ENCODE results near the gene ZNF618.
A peak's percentile ranks its signal among the peaks of the same experiment; 100 is the strongest.
"Not testable (repeated sequence)": the region's sequence is repeated elsewhere in the genome, so short reads cannot be mapped to it uniquely, and the experiment has no call there.

ZNF618 gene

DNA sequence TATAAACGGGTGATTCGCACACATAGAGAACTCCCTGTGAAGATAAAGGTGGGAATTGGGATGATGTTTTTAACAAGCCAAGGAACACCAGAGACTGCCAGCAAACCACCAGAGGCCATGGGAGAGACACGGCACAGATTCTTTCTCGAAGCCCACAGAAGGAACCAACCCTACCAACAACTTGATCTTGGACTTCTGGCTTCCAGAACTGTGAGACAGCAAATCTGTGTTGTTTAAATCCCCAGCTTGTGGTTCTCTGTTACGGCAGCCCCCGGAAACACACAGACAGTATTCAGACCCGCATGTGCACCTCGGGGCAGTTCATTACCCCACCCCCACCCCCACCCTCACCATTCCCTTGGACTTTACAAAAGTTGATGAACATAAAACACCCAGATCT is 189.2 kb downstream of the ZNF618 start:
- no peak for DNase-seq

DNA sequence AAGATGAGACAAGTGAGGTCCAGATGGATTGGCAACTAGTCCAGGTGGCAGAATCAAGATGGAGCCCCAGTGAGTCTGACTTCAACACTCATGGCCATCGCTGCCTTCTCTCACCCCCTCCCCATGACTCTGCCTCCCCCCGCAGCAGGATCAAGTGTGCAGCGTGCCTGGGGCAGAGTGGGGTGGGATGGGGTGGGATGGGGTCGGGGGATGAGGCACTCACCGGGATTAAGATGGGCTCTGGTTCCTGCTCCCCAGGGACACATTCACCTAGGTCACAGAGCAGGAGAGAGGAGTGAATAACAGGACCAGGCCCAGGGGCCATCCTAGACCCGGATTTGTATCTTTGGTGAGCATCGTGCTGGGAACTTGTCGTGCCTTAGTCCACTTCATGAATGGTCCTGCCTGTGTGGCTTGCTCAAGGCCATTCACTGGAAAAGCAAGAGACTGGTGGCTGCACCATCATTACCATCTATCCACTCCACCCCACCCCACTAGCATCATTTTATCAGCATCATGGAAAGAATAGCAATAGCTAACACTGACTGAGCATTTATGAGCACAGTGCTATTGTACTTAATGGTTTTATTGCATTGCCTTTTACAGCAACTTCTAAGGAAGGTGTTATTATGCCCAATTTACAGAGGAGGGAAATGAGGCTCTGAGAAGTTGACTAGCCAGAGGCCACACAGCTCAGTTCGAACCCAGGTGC is 193.5 kb downstream of the ZNF618 start:
- no peak for DNase-seq

GRCh38 chr9:114070188-114071103 is 194.3 kb downstream of the ZNF618 start:
- DNase-seq = no peak

GRCh38 chr9:114071197-114071795 is 195.2 kb downstream of the ZNF618 start:
- no peak for DNase-seq

DNA sequence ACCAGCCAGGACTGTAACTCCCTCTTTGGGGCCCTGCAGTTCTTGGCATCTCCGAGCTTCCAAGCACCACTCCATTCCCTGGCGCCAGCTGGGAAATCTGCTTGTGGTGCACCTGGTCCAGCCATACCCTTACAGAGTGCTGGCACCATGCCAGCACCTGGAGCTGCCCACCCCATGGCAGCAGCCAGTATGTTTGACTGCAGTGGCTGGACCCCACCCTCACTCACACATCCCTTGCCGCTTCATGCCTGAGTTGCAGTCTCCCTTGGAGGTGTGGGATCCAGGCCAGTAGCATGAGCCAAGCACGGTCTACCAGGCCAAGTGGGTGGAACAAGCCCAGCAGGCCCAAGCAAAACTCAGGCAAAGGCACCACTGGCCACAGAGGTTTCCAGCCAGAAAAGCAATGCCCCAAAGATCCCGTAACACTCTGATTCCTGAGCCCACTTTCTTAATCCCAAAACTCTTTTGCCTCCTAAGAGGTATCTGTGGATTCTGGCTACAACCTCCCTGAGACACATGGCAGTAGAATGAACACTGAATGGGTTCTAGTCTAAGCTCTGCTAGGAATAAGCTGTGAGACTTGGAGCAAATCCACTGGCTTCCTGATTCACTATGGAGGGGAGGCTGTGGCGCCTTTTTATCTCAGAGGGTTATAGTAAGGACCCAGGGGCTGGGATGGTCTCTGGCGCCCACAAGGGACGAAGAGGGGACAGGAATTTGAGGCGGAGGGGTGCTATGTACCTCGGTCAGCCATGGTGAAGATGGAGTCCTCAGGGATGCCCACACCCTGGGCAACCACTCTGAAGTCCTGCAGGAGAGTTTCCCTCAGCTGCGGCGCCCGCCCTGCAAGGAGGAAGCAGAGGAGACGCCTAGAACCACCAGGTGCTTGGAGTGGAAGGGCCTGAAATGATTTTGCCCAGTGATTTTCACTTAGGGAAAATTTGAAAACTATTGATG is 196.4 kb downstream of the ZNF618 start:
- DNase-seq = no peak

GRCh38 chr9:114075602-114076001 is 199.5 kb downstream of the ZNF618 start:
- no peak for DNase-seq

GRCh38 chr9:114076237-114077161 is 200.4 kb downstream of the ZNF618 start:
- no peak for DNase-seq

DNA sequence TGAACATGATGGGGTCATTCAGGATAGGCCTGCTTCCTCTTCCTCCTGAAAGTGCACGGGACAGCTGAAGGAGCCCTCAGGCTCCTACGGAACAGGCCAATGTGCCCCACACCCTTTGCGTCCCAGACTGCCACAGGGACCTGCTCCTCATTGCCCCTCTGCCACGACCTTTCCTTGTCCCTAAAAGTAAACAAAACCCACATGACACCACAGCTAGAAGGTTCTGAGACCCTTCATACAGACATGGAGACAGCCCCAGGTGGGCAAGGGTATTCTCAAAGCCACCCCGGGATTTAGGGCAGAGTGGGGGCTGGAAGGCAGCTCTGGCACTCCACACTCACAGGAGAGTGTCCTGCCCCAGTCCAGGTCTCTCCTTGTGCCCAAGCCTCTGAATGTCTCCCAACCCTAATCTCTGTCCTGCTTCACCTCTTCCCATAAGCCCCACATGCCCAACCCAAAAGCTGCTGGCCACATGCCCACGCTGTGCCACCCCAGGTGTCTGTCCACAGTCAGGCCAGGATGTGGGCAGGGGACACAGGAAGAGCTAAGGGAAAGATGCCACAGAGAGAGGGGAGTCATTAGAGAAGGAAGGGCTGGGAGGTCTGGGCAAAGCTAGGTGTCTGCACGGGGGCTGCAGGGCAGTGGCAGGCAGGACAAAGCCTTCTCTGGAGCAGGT is 201.2 kb downstream of the ZNF618 start:
- DNase-seq = no peak

- DNase-seq = no peak
Observed at GRCh38 chr9:114078021-114078780, 202.1 kb downstream of the ZNF618 start, which contains the start of gene AMBP. TSS of gene AMBP (minus strand) at chr9:114078300. CDS start at chr9:114078209, 91 bp downstream.

DNA sequence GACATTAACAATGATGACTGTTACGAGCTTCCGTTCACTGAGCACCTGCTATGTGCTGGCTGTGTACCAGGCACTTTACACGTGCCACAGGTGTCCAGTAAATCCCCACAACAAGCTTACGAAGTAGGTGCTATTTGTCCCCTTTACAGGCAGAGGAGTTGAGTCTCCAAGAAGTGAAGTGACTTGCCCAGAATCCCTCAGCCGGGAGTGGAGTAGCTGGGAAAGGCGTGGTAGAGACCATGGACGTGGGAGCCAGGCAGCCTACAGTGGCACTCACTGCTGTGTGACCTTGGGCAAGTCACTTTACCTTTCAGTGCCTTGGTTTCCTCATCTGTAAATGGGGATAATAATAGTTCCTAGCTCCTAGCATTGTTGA is 202.7 kb downstream of the ZNF618 start:
- DNase-seq = no peak

DNA sequence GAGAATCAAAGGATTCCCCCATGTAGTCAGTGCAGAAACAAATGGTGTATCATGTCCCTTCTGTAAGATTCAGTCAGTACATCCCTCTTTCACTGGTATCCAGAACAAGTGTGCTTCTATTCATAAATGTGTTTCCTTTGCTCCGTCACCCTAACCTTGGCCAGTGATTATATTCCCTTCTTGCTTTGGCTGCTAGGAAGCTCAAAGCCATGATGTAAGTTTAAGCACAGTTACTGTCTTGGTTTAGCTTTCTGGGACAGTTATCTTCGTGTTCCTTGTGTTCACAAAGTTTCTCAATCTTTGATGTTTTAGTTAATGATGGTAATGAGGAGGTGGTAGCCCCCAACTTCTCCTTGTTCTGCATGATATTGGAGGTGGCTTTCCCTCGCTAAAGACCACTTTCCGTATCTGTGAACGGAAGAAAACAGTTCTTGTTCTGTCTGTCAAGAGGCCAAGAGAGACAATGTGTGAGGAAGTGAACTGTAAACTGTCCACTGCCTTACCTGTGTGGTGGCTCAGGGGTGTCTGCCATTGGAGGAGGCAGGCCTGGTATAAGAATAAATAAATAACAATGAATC is 204.2 kb downstream of the ZNF618 start:
- no peak for DNase-seq

- no peak for DNase-seq
Observed at GRCh38 chr9:114080773-114081440, 204.8 kb downstream of the ZNF618 start.

DNA sequence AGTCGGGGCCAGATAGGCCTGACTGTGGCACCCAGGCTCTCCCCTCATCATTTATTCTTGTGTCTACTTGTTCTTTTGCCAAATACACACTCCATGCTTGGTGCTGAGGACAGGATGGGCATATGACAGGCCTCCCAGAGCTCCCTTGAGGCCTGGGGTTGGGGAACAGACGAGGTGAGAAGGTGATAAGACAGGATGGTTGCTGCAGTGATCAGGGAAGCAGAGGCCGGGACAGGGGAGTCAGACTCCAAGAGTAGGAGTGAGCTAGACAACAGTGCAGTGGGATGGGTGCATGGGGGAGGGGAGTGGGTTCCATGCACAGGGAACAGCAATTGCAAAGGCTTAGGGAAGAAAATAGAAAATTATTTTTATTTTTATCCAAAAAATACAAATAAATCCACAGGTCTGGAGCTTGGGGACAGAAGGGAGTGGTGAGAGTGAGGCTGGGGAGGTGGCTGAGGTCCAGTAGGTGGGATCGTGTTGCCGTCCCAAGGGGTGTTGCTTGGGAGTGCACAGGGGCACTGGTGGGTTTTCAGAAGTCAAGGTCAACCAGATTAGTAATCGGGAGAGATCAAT is 205.4 kb downstream of the ZNF618 start:
- no peak for DNase-seq

- peak; percentile 68 to 70 for DNase-seq
Observed at GRCh38 chr9:114082017-114082762, 206.1 kb downstream of the ZNF618 start.

DNA sequence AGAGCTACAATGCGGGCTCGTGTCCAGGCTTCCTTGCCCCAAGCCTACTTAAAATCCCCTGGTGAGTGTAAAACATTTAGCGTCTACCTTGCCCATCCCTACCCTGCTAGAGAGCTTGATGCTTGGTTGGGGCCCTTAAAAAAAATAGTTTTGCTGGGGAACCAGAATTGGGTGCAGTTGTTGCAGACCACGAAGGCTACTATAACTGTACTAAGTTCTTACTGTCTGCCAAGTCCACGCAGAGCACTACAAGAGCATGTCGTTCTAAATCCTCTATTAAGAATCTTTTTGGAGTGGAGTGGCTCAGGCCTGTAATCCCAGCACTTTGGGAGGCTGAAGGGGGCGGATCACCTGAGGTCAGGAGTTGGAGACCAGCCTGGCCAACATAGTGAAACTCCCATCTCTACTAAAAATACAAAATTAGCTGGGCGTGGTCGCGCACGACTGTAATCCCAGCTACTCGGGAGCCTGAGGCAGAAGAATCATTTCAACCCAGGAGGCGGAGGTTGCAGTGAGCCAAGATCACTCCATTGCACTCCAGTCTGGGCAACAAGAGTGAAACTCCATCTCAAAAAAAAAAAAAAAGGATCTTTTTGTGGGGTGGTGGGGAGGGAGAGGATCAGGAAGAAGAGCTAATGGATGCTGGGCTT is 206.8 kb downstream of the ZNF618 start:
- DNase-seq = not testable (repeated sequence)

DNA sequence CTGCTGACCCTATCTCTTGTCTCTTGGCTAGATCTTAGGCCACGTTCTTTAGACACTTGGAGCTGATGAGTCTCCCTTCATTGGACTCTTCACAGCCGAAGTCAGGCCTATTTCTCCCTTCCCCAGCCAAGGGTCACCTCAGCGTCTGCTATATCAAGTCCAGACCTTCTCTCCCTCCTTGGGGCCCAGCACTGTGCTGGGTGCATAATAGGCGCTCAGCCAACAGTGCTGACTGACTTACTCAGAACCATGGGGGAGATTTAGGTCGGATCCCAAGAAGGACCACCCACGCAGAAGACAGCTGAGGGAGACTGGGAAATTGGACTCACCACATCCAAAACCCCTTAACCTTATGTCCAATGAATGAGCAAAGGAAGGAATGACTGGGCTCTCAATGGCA is 207.6 kb downstream of the ZNF618 start:
- no peak for DNase-seq

All from CD4-positive, alpha-beta T cell treated with Interleukin-4 for 1 hour (primary cell).